Parathyroid adenoma (tissue), 2 donors: ENCODE measurements around the gene PRKCSH.
"Not testable (repeated sequence)": the region's sequence is repeated elsewhere in the genome, so short reads cannot be mapped to it uniquely, and the experiment has no call there.

Source experiments
- H2AFZ ChIP-seq: fragments of 300-600 bp; sonication (generic); one replicate; pipeline ENCODE4 v1.7.0; 2017; ENCODE audit warnings: antibody characterized with exemption, mild to moderate bottlenecking
- H3K27ac ChIP-seq: fragments of 300-600 bp; sonication (generic); one replicate; pipeline ENCODE4 v1.7.0; 2017
- H3K27me3 ChIP-seq: fragments of 300-600 bp; sonication (generic); one replicate; pipeline ENCODE4 v1.7.0; 2017; ENCODE audit warnings: low read length; ENCODE audit not compliant: control insufficient read depth, insufficient read depth
- H3K36me3 ChIP-seq: fragments of 300-600 bp; sonication (generic); one replicate; pipeline ENCODE4 v1.7.0; 2017; ENCODE audit warnings: low read length; ENCODE audit not compliant: control insufficient read depth, insufficient read depth
- H3K4me1 ChIP-seq: fragments of 300-600 bp; sonication (generic); one replicate; pipeline ENCODE4 v1.7.0; 2017; ENCODE audit warnings: control low read depth
- H3K4me2 ChIP-seq: fragments of 300-600 bp; sonication (generic); one replicate; pipeline ENCODE4 v1.7.0; 2017; ENCODE audit warnings: low read length
- H3K4me3 ChIP-seq: fragments of 300-600 bp; sonication (generic); one replicate; pipeline ENCODE4 v1.7.0; 2017; ENCODE audit warnings: low read depth, low read length
- H3K79me2 ChIP-seq: fragments of 300-600 bp; sonication (generic); one replicate; pipeline ENCODE4 v1.7.0; 2017; ENCODE audit warnings: control low read depth
- H3K9ac ChIP-seq: fragments of 300-600 bp; sonication (generic); one replicate; pipeline ENCODE4 v1.7.0; 2017; ENCODE audit warnings: mild to moderate bottlenecking
- H3K9me3 ChIP-seq: fragments of 300-600 bp; sonication (generic); one replicate; pipeline ENCODE4 v1.7.0; 2017; ENCODE audit warnings: low read length; ENCODE audit not compliant: control insufficient read depth
- TF ChIP-seq, protein P1 (sequence below): fragments of 300-600 bp; sonication (generic); IDR thresholded peaks from one replicate; pipeline ENCODE4 v1.7.0; 2017; ENCODE audit warnings: antibody characterized with exemption, mild to moderate bottlenecking
- donor health status: primary hyperparathyroidism.

PRKCSH gene

DNA sequence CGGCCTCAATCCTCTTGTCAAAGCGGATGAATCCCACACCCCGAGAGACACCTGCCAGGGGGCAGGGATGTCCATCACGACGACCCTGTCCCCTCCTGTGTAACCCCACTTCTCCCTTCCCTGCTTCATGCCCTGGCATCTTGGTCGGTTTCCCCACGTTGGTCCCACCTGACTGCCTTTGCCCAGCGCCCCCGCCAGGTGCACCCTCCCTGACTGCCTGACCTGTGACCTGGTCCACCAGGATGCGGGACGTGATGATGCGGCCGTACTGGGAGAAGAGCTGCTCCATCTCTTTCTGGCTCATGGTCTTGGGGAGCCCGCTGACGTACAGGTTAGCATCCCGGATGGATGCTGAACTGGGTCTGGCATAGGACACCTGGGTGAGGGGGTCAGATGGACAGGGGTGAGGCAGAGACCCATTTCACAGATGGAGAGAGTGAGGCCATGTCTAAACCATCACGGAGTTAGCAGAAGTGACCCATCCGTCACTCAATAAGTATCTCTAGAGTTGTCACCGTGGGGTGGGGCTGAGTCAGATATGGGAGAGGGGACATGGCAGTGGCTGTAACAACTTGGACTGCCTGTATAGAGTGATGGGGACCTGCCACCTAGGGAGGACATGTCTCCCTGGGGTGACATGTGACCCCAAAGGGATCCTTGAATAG lies 22.9 kb downstream of the PRKCSH start:
- no peak overlapping the region for H3K27ac ChIP-seq
- H3K9me3 ChIP-seq, result no peaks in the 10 kb centered on the region
- H3K4me3 ChIP-seq, result no peak overlapping the region
- TF ChIP-seq, protein P1, sequence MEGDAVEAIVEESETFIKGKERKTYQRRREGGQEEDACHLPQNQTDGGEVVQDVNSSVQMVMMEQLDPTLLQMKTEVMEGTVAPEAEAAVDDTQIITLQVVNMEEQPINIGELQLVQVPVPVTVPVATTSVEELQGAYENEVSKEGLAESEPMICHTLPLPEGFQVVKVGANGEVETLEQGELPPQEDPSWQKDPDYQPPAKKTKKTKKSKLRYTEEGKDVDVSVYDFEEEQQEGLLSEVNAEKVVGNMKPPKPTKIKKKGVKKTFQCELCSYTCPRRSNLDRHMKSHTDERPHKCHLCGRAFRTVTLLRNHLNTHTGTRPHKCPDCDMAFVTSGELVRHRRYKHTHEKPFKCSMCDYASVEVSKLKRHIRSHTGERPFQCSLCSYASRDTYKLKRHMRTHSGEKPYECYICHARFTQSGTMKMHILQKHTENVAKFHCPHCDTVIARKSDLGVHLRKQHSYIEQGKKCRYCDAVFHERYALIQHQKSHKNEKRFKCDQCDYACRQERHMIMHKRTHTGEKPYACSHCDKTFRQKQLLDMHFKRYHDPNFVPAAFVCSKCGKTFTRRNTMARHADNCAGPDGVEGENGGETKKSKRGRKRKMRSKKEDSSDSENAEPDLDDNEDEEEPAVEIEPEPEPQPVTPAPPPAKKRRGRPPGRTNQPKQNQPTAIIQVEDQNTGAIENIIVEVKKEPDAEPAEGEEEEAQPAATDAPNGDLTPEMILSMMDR, result no peak
- no peak overlapping the region for H3K9ac ChIP-seq
- H3K4me2 ChIP-seq, result no peak overlapping the region
- H3K27me3 ChIP-seq, result no peaks in the 10 kb centered on the region
- H3K79me2 ChIP-seq, result no peaks in the 10 kb centered on the region
- H3K36me3 ChIP-seq, result no peaks in the 10 kb centered on the region
- H2AFZ ChIP-seq, result no peak overlapping the region
- no peaks in the 10 kb centered on the region for H3K4me1 ChIP-seq

GRCh38 chr19:11458912-11459311 lies 23.5 kb downstream of the PRKCSH start:
- not testable (repeated sequence) for H3K36me3 ChIP-seq, H3K79me2 ChIP-seq, H3K4me2 ChIP-seq, H3K27me3 ChIP-seq, H3K27ac ChIP-seq, H3K9me3 ChIP-seq, H3K4me3 ChIP-seq, H2AFZ ChIP-seq, H3K4me1 ChIP-seq, H3K9ac ChIP-seq

GRCh38 chr19:11460207-11460606 lies 24.8 kb downstream of the PRKCSH start:
- no peak overlapping the region for H3K4me3 ChIP-seq
- no peak overlapping the region for H2AFZ ChIP-seq
- no peak overlapping the region for H3K27ac ChIP-seq
- H3K9ac ChIP-seq, result no peak overlapping the region
- H3K4me2 ChIP-seq, result no peak overlapping the region
- no peaks in the 10 kb centered on the region for H3K4me1 ChIP-seq
- H3K9me3 ChIP-seq, result no peaks in the 10 kb centered on the region
- TF ChIP-seq, protein P1, result no peak
- no peaks in the 10 kb centered on the region for H3K36me3 ChIP-seq
- no peaks in the 10 kb centered on the region for H3K79me2 ChIP-seq
- no peaks in the 10 kb centered on the region for H3K27me3 ChIP-seq

DNA sequence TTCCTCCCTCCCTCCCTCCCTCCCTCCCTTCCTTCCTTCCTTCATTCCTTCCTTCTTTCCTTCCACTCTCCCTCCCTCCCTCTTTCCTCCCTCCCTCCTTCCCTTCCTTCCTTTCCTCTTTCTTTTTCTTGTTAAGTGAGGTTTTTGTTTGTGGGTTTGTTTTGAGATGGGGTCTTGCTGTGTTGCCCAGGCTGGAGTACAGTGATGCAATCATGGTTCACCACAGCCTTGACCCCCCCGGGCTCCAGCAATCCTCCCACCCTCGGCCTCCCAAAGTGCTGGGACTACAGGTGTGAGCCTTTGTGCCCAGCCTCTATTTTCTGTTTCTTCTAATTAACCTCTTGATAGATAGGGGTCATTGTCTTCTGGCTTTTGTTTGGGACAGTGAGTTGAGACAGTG lies 26.0 kb downstream of the PRKCSH start:
- Histone ChIP-seq H2AFZ (no peak overlapping the region), H3K4me2 (no peak overlapping the region), H3K36me3 (no peaks in the 10 kb centered on the region), H3K27me3 (no peaks in the 10 kb centered on the region), H3K79me2 (no peaks in the 10 kb centered on the region), H3K4me3 (no peak overlapping the region), H3K4me1 (no peaks in the 10 kb centered on the region), H3K9ac (no peak overlapping the region), H3K9me3 (no peaks in the 10 kb centered on the region), H3K27ac (no peak overlapping the region)
- TF ChIP-seq, protein P1, result no peak

- Histone ChIP-seq H3K9ac (no peak overlapping the region), H3K4me3 (no peak overlapping the region), H3K79me2 (no peaks in the 10 kb centered on the region), H3K4me1 (no peaks in the 10 kb centered on the region), H3K36me3 (no peaks in the 10 kb centered on the region), H2AFZ (no peak overlapping the region), H3K27me3 (no peaks in the 10 kb centered on the region), H3K9me3 (no peaks in the 10 kb centered on the region), H3K4me2 (no peak overlapping the region), H3K27ac (no peak overlapping the region)
- TF ChIP-seq, protein P1, result no peak
These were observed 28.0 kb downstream of the PRKCSH start for GRCh38 chr19:11463391-11463790.
